Stimulated activated CD8-positive, alpha-beta memory T cell treated with anti-CD3 and anti-CD28 coated beads, Interleukin-15, amount 100 ng/mL, for 24 hours (primary cell): ENCODE data around the gene BIRC7.
"Not testable (repeated sequence)": the region's sequence is repeated elsewhere in the genome, so short reads cannot be mapped to it uniquely, and the experiment has no call there.

Experiments
- DNase-seq: peaks from one replicate; pipeline ENCODE4 v3.0.0-alpha.2; 2020; ENCODE audit warnings: low read depth

BIRC7 gene

DNA sequence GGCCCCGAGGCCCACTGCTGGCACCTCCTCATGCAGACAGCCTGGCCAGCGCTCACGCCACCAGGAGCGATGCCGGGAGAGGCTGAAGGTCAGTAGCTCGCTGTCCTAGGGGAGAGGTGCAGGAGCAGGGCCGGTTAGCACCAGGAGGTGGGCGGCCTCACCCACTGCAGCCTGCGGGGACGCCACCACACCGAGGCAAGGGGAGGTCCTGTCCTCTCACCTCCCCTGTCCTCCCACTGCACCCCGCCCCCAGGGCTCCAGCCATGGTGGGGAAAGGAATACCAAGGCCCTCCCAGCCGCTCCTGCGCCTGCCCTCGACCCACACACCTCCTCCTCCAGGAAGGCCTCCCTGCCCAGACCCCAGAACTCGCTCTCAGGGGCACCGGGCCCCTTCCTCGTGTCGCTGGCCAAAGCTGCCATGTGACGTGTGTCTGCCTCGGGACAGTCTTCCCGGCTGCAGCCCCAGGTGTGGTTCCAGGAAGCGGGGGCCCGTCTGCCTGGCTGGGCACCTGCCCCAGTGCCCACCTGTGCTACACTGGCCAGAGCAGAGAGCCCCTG is 12.0 kb downstream of the BIRC7 start:
- no peak for DNase-seq

DNA sequence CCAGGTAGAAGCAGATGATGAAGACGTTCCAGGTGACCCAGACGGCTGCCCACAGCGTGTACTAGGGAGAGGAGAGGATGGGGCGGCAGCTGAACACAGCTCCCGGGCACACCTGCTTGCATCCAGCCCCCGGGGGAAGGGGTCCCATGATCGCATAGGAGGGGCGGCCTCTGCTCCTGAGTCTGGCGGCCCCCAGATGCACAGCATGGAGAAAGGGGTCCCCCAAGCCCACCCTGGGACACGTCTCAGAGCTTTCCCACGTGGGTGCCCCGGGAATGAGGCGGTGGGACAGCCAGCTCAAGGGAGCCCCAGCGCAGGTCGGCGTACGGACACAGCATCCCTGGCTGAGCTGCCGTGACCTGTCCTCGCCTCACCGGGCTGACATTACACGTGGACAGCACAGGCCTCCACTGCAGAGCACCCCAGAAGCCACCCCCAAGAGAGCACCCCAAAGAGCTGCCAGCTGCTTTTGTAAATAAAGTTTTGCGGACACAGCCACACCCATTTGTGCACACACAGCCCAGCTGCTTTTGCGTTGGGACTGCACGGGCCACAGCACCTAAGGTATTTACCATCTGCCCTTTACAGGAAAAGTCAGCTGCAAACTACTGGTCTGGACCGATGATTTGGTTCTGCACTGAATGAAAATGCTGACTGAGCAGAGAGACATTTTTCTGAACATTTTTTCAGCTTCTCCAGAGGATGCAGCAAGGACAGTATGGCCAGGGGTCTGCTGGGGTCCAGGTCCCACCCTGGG is 13.3 kb downstream of the BIRC7 start:
- no peak for DNase-seq

DNA sequence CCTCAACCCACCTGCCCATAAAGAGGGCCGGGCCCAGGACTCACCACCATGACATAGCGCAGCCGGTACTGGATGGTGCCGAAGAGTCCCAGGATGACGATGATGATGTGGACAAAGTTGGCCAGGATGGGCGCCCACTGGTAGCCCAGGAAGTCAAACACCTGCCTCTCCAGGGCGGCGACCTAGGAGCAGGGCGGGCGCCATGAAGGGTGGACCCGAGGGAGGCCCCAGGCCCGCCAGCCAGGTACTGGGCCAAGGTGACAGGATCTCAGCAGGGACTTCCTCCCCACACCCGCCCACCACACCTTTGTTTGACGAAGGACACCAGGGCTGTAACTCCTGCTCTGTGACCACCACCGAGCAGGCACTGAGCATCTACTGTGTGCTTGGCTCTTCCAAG is 14.2 kb downstream of the BIRC7 start:
- DNase-seq = no peak

DNA sequence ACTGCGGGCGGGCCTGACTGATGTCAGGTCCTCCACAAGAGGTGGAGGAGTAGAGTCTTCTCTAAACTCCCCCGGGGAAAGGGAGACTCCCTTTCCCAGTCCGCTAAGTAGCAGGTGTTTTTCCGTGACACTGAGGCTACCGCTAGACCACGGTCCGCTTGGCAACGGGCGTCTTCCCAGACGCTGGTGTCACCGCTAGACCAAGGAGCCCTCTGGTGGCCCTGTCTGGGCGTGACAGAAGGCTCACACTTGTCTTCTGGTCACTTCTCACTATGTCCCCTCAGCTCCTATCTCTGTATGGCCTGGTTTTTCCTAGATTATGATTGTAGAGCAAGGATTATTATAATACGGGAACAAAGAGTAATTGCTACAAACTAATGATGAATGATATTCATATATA is 15.6 kb downstream of the BIRC7 start:
- DNase-seq = not testable (repeated sequence)

DNA sequence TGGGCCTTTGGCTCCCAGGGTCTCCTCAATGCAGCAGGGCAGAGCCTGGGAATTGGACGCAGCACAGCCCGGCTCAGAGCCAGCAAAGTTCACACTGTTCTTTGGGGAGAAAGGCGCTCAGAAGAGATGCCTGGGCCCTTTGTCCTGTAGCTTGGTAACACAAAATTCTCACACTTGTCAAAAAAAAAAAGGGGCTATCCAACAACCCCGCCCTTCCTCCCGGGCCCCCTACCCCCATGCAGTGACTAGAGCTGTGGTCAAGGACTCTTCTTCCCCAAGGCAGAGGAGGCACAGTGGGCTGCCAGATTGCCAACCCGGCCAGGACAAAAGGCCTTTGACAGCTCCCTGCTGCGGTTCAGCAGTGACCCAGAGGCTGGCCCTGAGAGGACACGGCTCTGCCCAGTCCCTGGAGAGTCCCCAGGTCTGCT is 16.6 kb downstream of the BIRC7 start:
- DNase-seq = no peak

DNA sequence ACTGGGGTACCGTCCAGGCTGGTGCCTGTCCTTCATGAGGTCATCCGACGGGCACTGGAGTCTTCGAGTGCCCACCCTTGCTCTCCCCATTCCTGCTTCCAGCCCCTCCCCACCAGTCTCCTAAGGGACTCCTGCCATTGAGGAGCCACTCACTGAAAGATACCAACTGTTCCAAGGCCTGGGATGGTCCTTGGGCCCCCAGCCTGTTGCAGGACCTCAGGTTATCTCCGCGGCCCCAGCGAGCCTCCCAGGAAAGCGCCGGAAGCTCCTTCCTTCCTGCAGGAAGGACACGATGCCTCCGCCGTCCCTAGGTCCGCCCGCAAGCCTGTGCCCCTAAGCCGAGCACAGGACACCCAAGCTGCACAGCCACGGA is 17.3 kb downstream of the BIRC7 start:
- no peak for DNase-seq

DNA sequence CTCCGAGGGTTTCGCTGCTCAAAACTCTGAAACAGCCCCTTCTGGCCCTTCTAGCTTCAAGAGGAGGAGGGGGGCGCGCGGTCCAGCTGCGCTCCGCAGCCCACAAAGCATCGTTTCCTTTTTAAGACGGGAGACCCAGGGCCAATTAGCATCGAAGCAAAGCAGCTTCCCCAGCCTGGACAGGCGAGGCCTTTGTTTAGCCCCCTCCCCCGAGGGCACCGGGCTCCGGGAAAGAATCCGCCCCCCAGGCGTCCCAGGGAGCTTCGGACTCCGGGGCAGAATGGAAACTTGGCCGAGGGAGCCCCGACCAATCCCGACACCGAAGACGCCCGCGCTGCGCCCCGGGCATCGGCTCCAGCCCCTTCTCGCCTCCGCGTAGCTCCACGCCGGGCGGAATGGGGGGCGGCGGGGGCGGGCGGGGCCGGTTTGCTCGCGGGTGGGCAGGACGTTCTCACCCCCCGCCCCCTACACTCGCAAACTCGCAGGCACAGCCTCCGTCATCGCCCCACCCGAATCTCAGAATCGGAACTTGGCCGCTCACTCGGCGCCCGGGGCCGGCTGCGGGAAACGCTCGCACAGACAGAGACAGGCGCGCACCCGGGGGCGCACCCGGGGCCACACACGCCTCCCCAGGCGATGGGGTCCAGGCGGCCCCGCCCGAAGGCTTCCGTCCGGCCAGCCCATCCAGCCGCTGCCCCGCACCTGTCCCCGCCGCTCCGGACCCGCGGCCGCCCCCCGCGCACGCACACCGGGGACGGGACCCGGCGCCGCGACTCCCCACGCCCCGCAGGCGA is 17.9 kb downstream of the BIRC7 start:
- DNase-seq = no peak

DNA sequence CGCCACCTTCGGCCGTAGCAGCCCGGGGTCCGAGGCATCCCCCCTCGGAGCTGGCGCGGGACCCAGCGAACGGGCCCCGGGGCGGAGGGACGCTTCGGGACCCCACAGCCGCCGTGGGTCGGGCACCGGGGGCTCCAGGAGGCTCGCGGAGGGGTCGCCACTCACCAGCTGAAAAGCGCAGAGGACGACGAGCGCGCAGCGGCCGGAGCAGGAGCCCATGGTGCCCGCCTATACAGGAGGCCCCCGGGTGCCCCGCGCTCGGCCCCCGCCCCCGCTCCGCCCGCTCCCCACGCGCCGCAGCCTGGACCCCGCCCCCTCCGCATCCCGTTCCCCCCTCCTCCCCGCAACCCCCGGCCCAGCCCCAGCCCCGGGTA is 18.5 kb downstream of the BIRC7 start, which contains the start of gene NKAIN4:
Gene NKAIN4 (minus strand): TSS at position 232 of the 374 bp plus-strand sequence. CDS start 13 bp downstream, at position 219.
- DNase-seq = no peak

DNA sequence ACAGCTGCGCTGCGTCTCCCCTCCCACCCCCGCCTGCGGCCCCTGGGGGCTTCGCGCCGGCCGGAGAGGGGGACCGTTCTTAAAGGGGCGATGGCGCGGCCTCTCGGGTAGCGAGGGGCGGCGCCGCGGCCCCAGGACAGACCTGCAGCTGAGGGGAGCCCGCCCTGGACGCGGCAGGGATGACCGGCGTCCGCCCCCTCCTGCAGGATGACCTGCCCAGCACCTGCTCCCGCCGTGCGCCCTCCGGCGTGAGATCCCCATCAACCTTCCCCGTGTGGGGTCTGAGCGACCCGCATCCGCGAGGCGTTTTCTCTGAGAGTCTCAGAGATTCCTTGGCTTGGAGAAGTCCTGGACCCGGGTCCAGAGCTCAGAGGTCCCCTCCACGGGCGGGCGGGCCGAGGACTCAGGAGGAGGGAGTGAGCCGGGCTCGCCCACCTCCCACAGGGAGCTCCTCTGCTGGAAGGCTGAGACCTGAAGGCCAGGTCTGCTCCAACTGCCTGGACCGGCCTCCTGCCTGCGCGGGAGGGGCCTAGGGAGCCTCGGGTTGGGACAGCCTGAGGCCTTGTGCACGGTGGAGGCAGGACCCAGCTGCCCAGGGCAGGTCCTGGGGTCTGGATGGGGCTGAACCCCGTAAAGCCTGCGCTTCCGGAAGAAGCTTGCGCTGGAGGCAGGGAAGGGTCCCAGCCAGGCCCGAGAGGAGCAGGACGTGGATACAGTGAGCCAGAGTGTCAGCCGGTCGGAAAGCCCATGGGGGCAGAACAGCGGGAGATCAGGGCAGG is 19.1 kb downstream of the BIRC7 start:
- DNase-seq = no peak

DNA sequence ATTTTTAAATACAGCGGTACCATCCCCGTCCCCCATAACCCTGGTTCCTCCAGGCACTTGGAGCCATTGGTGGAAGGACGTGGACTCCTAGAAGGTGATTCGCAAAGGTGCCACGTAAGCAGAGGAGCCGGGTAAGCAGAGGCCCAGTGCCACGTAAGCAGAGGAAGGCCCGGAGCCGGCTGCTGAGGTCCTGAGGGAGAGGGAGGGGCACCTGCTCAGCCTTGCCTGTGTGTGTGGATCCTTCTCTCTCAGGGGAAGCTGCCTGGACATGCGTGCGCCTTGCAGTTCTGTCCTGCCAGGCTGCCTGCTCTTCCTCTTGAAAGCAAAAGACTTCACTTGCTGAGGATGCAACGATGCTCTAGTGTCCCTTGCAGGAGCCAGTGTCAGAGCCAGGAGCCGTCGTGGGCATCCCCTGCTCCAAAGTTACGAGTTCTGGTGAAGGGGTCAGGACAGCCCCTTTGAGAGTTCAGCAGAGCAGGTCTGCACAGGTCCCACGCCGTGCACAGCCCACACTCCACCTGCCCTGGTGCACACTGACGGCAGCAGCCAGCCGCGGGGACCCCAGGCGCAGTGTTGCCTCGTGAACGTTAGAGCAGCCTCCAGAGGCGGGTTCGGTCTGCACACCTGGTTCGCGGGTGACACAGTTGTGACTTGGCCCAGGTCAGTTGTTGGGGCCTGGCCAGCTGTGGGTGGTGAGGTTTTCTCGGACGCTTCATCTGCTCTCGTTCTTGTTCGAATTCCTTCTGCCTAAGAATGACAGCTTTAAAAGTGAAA is 20.4 kb downstream of the BIRC7 start:
- no peak for DNase-seq

DNA sequence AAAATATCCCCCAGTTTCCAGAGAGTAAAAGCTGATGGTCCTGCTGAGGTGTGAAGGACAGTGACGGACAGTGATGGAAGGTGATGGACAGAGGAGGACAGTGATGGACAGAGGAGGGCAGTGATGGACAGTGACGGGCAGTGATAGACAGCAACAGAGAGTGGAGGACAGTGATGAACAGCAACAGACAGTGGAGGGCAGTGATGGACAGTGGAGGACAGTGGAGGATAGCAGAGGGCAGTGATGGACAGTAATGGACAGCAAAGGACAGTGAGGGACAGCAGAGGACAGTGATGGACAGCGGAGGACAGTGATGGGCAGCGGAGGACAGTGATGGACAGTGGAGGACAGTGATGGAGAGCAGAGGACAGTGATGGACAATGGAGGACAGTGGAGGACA is 21.2 kb downstream of the BIRC7 start:
- DNase-seq = no peak

DNA sequence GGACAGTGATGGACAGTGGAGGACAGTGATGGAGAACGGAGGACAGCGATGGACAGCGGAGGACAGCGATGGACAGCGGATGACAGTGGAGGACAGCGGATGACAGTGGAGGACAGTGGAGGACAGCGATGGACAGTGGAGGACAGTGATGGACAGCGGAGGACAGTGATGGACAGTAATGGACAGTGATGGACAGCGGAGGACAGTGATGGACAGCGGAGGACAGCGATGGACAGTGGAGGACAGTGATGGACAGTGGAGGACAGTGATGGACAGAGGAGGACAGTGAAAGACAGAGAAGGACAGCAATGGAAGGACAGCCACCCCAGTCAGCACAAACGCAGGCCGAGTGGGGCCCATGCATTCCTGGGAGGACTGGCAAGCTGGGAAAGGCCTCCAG is 21.9 kb downstream of the BIRC7 start:
- DNase-seq = no peak

DNA sequence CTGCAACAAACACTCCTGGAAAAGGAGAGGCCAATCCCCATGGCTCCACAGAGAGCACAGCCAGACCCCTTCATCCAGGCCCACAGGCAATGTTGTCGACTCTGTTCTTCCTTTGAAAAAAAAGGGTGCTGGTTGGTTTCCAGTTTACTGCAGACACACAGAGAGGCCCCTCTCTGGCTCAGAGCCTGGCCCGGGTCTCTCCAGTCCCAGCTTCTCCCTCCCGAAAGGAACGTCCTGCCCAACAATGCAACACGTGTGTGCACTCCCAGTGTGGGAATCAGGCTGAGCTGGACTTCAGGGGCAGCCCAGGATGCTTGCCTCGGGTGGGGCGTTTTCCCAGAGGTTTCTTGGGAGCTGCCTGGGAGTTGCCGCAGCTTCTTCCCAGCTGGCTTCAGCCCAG is 23.1 kb downstream of the BIRC7 start:
- DNase-seq = no peak

DNA sequence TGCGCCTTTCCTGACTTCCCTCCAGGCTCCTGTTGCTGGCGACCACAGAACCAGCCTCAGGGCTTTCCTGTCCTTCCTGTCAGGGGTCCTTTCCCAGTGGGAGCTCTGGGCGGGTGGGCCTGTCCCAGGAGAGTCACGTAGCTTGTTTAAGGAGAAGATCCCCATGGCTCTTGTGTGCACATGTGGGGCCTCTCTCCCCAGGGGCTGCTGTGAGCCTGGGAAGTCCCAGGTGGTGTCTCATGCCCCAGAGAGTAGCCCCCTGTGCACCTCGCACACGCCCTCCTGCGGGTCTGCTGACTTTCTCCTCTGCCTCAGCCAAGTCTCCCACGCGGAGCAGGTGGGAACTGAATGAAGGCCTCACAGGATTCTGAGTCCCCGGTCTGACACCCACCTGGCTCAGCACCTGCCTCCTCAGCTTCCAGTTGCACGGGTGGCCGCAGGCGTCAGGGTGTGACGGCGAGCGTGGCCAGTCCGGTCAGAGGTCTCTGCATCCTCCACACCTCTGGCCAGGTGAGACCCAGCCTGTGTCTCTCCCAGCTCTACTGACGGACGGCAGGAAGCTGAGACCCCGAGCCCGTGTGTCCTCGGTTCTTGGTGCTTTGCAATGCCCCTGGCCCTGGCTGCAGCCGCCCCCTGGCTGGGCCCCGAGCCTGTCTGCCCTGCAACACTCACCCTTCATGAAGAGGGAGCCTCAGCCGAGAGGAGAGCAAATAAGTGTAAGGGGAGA is 24.2 kb downstream of the BIRC7 start:
- DNase-seq = no peak

DNA sequence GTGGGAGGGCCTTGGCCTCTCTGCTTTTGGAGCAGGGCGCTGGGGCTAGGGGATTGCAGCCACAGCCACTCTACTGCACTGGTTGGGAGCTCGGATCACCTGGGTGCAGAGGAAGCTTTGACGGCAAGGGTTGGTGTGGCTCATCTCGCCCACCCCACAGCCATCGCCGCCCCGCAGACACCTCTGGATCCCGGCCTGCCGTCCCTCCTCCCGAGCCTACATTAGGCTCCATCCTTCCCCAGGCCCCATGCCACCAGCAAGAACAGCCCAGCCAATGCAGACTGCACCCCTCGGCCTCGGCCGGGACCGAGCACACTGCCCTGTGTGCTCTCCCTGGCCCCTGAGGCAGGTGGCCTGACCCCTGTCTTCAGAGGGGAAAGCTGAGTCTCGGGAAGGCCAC is 24.8 kb downstream of the BIRC7 start:
- DNase-seq = no peak

DNA sequence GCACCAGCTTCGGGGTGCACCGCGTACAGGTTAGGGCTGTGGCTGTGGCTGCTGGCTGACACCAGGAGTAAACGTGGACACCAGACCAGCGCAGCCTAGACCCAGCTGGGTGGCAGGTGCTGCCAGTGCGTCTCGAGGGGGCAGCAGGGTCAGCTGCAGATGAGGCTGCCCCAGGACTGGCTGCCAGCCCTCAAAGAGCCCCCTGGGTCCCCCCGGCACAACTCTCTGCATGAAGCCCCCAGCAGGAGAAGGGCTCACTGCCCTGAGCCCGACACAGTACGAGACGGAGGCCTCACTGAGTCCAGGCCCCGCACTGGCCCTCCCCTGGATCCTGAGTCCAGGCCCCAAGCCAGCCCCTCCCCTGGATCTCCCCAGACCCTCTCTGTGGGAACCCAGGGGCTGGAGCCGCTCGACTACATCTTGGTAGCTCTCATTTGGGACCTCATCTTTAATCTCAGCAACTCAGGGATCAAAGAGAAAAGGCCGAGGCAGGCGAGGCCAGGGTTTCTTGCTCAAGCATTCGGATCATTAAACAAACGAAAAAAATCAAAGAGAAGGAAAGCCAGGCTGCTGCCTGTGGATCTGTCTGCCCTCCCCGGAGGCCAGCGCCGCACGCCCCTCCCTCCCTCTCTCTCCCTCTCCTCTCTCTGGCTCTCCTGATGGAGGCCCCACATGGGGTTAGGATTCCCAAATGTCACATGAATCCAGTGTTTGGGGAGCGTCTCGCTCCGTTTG is 25.5 kb downstream of the BIRC7 start:
- no peak for DNase-seq

DNA sequence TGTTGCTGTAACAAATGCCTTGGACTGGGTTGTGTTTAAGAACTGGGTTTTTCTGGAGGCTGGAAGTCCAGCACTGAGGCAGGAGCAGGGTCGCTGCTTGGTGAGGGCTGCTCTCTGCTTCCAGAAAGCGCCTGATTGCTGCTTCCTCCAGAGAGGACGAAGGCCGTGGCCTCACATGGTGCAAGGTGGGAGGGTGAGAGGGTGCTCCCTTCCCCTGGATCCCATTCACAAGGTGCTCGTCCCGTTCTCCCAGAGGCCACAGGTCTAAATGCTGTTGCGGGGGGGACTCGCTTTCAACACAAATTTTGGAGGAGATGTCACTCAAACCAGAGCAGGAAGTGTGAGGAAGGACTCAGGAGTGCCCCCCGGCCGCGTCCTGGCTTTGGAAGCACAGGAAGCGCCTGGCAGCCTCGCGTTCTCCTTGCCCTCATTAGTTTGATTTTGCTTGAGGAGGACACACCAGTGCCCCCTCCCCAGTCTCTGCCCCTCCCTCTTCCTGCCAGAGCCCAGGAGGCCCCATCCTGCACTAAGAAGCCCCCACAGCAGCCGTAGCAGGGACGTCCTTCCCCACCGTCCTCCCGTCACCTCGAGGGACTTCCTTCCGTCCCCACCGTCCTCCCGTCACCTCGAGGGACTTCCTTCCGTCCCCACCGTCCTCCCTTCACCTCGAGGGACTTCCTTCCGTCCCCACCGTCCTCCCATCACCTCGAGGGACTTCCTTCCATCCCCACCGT is 26.3 kb downstream of the BIRC7 start:
- DNase-seq = no peak

DNA sequence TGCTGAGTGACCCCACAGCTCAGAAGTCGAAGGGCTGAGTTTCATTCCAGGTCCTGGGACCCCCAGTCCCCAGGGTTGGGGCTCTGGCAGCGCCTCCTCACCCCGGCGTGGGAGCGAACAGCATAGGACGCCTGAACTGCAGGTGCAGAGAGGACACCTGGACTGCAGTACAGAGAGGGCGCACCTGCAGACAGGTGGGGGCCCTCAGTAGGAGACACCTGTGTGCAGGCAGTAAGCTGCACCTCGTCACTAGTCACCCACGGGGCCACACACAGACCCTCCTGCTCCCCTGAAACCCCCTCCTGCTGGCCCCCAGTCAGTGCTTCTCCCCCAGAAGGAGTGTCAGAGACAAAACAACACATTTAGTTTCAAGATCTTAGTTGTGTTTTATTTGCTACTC is 27.1 kb downstream of the BIRC7 start:
- DNase-seq = no peak

DNA sequence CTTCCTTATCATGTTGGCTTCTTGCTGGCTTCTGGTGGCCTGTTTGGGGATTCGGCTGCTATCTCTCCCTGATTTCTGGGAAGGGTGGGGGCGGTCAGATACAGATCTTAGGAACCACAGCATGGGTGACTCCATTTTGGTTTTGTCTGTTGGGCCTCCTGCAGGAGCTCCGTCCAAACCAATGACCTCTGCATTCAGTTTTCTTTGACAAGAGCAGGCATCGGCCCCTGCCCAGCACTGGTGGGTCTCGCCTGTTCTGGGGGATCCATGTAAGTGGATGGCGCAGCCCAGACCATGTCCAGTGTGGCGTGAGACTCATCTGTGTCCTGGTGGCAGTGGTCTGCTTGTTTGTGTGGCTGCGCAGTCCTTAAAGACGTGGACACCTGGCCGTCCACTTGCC is 28.3 kb downstream of the BIRC7 start:
- no peak for DNase-seq

DNA sequence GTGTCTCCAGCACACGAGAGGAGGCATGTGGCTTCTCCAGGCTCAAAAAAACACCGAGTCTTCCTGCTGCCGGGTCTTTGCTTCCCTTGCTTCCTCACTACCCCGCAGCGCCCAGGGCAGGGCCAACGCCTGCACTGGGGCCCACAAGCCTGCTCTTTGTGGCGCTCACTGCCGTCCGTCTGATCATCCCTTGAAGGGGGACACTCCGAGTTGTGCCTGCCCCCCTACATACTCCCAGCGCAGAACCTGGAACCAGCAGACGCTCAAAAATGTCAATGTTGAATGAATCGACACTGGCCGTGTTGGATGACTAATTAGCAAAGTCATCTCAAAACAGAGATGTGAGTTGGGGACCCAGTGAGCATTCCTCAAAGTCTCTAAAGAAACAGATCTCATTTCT is 28.8 kb downstream of the BIRC7 start:
- no peak for DNase-seq
